ENCODE data around the gene KRTAP10-9.

The KRTAP10-9 gene

GRCh38 chr21:44666401-44667320 lies 39.8 kb downstream of the KRTAP10-9 start, which contains the start of gene KRTAP12-2:
KRTAP12-2 (minus strand) TSS chr21:44666927; CDS start chr21:44666886, 41 bp downstream.
- DNase-seq (ENCODE audit: low spot score): no peak

GRCh38 chr21:44667612-44668011 lies 40.7 kb downstream of the KRTAP10-9 start:
- no peak for DNase-seq (ENCODE audit: low spot score)

- DNase-seq (ENCODE audit: low spot score): no peak
Observed at GRCh38 chr21:44670642-44671432, 43.9 kb downstream of the KRTAP10-9 start.

- DNase-seq (ENCODE audit: low spot score): no peak
Observed at GRCh38 chr21:44671911-44672310, 45.0 kb downstream of the KRTAP10-9 start.

- DNase-seq (ENCODE audit: low spot score): no peak
Observed at GRCh38 chr21:44677881-44678280, 51.0 kb downstream of the KRTAP10-9 start.

Data from germinal center (tissue), 1 donor.